ENCODE measurements around the gene ARHGEF12.

ARHGEF12 gene

DNA sequence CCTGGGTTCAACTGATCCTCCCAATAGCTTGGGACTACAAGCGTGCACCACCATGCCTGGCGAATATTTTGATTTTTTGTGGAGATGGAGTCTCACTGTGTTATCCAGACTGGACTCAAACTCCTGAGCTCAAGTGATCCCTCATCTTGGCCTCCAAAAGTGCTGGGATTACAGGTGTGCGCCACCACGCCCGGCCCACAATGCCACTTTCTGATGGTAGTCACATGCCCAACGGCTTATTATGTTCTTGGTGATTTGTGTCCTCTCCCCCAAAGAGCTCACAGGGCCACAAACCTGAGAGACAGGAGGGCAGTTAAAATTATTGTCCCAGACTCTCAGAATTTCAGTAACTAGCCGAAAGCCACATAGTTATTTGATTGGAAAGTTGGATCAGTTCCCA, 185.0 kb downstream of the ARHGEF12 start:
- in situ Hi-C loops (cut with HindIII; ENCODE audit: low sequenced_read_pairs): no loop called here
- TF ChIP-seq, protein P1, sequence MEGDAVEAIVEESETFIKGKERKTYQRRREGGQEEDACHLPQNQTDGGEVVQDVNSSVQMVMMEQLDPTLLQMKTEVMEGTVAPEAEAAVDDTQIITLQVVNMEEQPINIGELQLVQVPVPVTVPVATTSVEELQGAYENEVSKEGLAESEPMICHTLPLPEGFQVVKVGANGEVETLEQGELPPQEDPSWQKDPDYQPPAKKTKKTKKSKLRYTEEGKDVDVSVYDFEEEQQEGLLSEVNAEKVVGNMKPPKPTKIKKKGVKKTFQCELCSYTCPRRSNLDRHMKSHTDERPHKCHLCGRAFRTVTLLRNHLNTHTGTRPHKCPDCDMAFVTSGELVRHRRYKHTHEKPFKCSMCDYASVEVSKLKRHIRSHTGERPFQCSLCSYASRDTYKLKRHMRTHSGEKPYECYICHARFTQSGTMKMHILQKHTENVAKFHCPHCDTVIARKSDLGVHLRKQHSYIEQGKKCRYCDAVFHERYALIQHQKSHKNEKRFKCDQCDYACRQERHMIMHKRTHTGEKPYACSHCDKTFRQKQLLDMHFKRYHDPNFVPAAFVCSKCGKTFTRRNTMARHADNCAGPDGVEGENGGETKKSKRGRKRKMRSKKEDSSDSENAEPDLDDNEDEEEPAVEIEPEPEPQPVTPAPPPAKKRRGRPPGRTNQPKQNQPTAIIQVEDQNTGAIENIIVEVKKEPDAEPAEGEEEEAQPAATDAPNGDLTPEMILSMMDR (IDR thresholded peaks at IDR 0.05; ENCODE audit: low read depth, low read length): no peak
- DNase-seq (ENCODE audit: low read depth, low spot score): no peak
- H3K4me3 ChIP-seq (ENCODE audit: low read depth, low read length): no peak overlapping the region

DNA sequence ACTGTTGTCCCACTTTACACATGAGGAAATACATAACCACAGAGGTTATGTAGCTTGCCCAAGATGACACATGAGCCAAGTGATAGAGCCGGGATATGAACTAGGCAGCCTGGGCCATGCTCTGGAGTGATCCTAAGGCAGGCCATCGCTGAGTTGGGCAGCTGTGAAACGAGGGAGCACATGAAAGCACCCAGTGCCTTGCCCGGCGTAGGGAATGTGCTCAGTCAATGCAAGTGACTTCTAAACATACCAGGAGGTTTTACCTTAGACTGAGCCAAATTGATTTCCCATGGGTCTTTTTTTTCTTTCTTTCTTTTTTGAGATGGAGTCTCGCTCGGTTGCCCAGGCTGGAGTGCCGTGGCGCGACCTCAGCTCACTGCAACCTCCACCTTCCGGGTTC, 185.8 kb downstream of the ARHGEF12 start:
- in situ Hi-C loops (cut with HindIII; ENCODE audit: low sequenced_read_pairs): no loop called here
- DNase-seq (ENCODE audit: low read depth, low spot score): no peak
- H3K4me3 ChIP-seq (ENCODE audit: low read depth, low read length): no peak overlapping the region
- TF ChIP-seq, protein P1 (IDR thresholded peaks at IDR 0.05; ENCODE audit: low read depth, low read length): no peak

DNA sequence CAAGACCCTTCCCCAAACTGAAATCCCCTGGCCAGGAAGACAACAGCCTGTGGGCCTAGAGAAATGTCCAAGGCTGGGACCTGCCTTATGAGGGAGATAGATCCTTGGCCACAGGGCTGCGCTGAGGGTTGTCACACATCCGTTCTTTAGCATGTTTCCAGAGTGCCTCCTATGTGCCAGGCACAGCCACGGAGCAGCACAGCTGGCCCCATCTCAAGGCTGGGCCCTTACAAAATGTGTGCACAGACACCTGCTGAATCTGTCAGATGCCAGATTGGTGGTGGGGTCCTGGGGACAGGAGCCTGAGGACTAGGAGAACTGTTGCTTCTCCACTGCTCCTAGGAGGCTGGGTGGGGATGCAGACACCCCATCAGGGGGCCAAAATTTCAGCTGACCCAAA, 186.5 kb downstream of the ARHGEF12 start:
- DNase-seq (ENCODE audit: low read depth, low spot score): no peak
- TF ChIP-seq, protein P1 (IDR thresholded peaks at IDR 0.05; ENCODE audit: low read depth, low read length): no peak
- in situ Hi-C loops (cut with HindIII; ENCODE audit: low sequenced_read_pairs): no loop called here
- no peak overlapping the region for H3K4me3 ChIP-seq (ENCODE audit: low read depth, low read length)

DNA sequence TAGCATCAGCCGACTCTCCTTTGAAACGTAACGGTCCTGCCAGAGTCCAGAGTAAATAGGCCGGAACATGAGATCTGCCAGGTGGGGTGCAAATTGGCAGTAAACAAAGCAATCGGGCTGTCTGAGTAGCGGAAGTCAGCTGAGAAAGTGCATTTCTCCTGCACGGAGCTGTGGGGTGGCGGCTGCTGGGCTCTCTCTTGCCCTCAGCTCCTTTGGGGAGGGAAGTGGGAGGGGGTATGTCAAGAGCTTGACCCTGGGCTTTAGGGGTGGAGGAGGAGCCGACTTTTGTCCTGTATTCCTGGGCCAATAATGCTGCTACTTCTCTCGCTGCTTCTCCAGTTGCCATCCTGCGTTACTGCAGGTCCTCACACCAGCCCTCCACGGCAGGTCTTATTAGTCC, 187.0 kb downstream of the ARHGEF12 start:
- in situ Hi-C loops (cut with HindIII; ENCODE audit: low sequenced_read_pairs): no loop called here
- DNase-seq (ENCODE audit: low read depth, low spot score): no peak
- TF ChIP-seq, protein P1 (IDR thresholded peaks at IDR 0.05; ENCODE audit: low read depth, low read length): no peak

DNA sequence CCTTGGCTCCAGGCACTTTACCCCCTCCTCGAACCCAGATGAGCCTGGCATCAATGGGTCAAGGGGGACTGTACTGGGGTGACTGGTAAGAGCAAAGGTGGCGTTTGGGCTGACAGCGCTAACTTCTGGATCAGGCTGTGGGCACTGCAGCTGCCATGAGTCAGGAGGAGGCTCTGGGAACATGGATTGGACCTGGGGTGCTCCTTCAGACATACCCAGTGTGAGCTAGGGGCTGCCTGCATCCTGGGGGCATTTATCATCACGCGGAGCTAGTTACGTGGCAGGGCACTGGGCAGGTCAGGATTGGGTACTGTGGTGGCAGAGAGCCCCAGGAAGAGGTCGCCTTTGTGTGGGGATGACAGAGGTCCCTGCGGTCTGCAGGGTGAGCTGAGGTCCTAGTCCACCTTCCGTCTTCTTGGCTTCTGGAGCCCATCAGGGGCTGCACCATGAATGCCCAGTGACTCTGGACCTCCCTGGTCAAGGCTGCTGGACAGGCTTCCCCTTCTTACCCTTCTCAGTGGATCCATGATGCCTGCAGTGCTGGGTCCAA, 188.4 kb downstream of the ARHGEF12 start:
- H3K4me3 ChIP-seq (ENCODE audit: low read depth, low read length): no peak overlapping the region
- DNase-seq (ENCODE audit: low read depth, low spot score): no peak
- in situ Hi-C loops (cut with HindIII; ENCODE audit: low sequenced_read_pairs): no loop called here
- TF ChIP-seq, protein P1 (IDR thresholded peaks at IDR 0.05; ENCODE audit: low read depth, low read length): no peak

More for the DNA sequence above, 187.0 kb downstream of the ARHGEF12 start:
- no peak overlapping the region for H3K4me3 ChIP-seq (ENCODE audit: low read depth, low read length)

DNA sequence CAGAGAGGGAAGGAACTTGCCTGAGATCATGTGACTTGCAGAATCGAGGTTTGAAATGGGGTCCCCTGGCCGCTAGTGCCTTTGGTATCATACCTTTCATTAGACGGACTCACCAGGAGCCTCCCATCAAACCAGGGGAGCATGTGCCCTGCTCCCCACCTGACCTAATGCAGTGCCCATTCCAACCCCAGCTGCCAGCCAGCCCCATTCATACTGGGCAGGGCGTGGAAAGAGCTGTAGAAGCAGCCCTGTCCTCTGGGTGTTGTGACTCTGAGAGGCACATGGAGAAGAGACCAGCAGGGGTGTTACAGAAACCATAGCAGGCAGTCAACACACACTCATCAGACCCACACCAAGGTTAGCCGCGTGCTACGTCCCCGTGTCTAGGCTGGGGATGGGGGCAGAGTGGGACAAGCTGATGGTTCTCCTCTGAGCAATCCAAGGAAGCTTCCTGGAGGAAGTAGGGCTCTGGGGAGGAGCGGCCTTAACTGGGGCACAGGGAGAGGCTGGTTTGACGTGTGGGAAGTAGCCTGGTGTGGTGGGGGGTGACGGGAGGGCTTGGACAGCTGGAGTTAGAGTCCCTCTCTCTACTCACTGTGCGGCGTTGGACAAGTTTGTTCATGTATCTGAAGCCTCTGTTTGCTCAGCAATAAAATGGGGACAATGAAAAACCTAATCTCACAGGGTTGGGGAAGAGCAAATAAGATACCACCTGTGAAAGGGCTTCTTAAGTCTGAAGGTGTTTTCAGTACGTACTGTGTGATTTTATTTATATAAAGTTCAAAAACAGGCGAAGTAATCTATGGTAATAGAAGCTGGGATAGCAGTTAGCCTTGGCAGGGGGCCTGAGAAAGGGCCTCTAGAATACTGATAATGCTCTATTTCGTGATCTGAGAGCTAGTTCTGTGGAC, 189.3 kb downstream of the ARHGEF12 start:
- no peak overlapping the region for H3K4me3 ChIP-seq (ENCODE audit: low read depth, low read length)
- TF ChIP-seq, protein P1 (IDR thresholded peaks at IDR 0.05; ENCODE audit: low read depth, low read length): no peak
- DNase-seq (ENCODE audit: low read depth, low spot score): no peak
- in situ Hi-C loops (cut with HindIII; ENCODE audit: low sequenced_read_pairs): no loop called here
